Measurements from ENCODE around the gene AHCYL2. TPM values are rescaled to one million over a fixed set of nuclear protein-coding genes. Genes with fewer than 3 reads are reported as not detected.

Gene AHCYL2
- total and polyA plus RNA-seq, 2 of the 8 experiments (the other 6 are each of a cell fraction or from before 2014, with no cell fraction given) = 20.7 to 25.4 TPM

DNA sequence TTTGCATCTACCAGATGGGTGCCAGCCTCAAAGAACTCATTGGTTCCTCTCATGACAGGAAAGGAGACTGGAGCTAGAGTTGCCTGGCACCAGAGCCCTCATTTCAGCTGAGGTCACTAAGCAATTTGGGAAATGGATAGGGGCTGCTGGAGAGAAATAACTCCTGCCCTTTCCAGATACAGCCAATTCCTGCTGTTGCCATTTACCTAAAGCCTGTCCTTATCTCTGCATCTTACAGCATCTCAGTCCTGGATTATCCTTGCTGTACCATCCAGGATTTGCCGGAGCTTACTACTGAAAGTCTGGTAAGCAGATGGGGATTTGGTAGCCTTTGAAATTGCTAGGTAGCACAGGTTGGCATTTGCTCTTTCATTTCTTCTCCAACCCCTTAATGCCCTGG is 245.6 kb downstream of the AHCYL2 start:
- no peaks in the 10 kb centered on the region for H3K9me3 ChIP-seq (ENCODE audit: insufficient read depth in 2 of 2, low read depth in 1 of 2, low read length in 1 of 2)
- H3K18ac ChIP-seq (ENCODE audit: extremely low read depth, low read length) = no peak overlapping the region
- no peaks in the 10 kb centered on the region for H4K20me1 ChIP-seq (replicated peaks in 1 of 2; ENCODE audit: control insufficient read depth in 1 of 2, insufficient read depth in 2 of 2, low read length in 2 of 2)
- no peak overlapping the region for H2AK5ac ChIP-seq (ENCODE audit: low read depth, low read length)
- POLR2A ChIA-PET (ENCODE audit: partially characterized antibody) = interaction anchor here (1.1 kb wide), 1 partner anchor 130 kb away, joined by 3 read pairs; no protein-coding TSS in a partner anchor
- H3K4me2 ChIP-seq (ENCODE audit: insufficient read depth in 1 of 2, low read depth in 2 of 2, low read length in 2 of 2) = peak overlapping the region in 1 of 2 experiments; percentile 44; a peak in 1 of 4 replicates
- no peak for TF ChIP-seq ZNF274 (IDR thresholded peaks at IDR 0.05; ENCODE audit: borderline replicate concordance, extremely low read depth, low read length)
- no peak for TF ChIP-seq ASH2L (IDR thresholded peaks at IDR 0.05; ENCODE audit: low read length)
- TF ChIP-seq, protein P1, sequence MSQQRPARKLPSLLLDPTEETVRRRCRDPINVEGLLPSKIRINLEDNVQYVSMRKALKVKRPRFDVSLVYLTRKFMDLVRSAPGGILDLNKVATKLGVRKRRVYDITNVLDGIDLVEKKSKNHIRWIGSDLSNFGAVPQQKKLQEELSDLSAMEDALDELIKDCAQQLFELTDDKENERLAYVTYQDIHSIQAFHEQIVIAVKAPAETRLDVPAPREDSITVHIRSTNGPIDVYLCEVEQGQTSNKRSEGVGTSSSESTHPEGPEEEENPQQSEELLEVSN (IDR thresholded peaks at IDR 0.05) = no peak
- no peak for TF ChIP-seq EZH2 (IDR thresholded peaks at IDR 0.05; ENCODE audit: low read depth, low read length, severe bottlenecking)
- no peak for TF ChIP-seq SRF (IDR thresholded peaks at IDR 0.05; ENCODE audit: low read depth, low read length)
- H4K5ac ChIP-seq (ENCODE audit: insufficient read length, low read depth, low read length) = no peak overlapping the region
- no peak overlapping the region for H2BK5ac ChIP-seq (ENCODE audit: low read depth, low read length)
- DNase-seq (ENCODE audit: low read depth in 1 of 2, low spot score in 2 of 2) (no peak), FAIRE-seq (no peak)
- no peak overlapping the region for H3K56ac ChIP-seq (replicated peaks; ENCODE audit: insufficient read length, low read depth, low read length)
- H2BK12ac ChIP-seq (ENCODE audit: low read depth, low read length) = no peak overlapping the region
- no peaks in the 10 kb centered on the region for H3K23me2 ChIP-seq (ENCODE audit: low read depth, low read length)
- 89% methylated on average over 1 of the region's 1 CpG; no CpG with 5 or more reads in 1 of the 2 experiments for WGBS, 2 experiments (ENCODE audit: extremely low coverage in 1 of 2, insufficient coverage in 1 of 2, insufficient read length in 1 of 2, insufficient replicate concordance in 2 of 2, low coverage in 1 of 2, low lambda C conversion rate in 2 of 2, missing lambda C conversion rate in 1 of 2)
- H3K4ac ChIP-seq (replicated peaks; ENCODE audit: insufficient read length, low read depth, low read length) = no peak overlapping the region
- no peak overlapping the region for H2AFZ ChIP-seq (ENCODE audit: low read length)
- H3K14ac ChIP-seq (ENCODE audit: insufficient read length) = no peak overlapping the region
- H3K4me3 ChIP-seq (ENCODE audit: extremely low read depth in 1 of 4, insufficient read depth in 2 of 4, low read depth in 3 of 4, low read length in 4 of 4) = no peak overlapping the region
- no peak overlapping the region for H4K8ac ChIP-seq (ENCODE audit: extremely low read depth, insufficient read depth, low read length)
- no peak overlapping the region for H3K23ac ChIP-seq (ENCODE audit: insufficient read length)
- CTCF ChIA-PET (ENCODE audit: partially characterized antibody) = interaction anchor here (0.8 to 7.8 kb wide), 22 partner anchors 9 to 540 kb away, joined by 3 to 87 read pairs (median 6); partner anchors contain the start of gene STRIP2
- H4K91ac ChIP-seq (replicated peaks; ENCODE audit: insufficient read length, low read length) = no peak overlapping the region
- H3K27ac ChIP-seq (ENCODE audit: low read depth, low read length) = no peak overlapping the region
- no peaks in the 10 kb centered on the region for H3K79me1 ChIP-seq (ENCODE audit: low read depth, low read length)
- peaks cover 0 to 23% (median 6%) of the 10 kb centered on the region in 4 experiments; a peak in 5 of 8 replicates for H3K36me3 ChIP-seq (ENCODE audit: control insufficient read depth in 2 of 4, insufficient read depth in 4 of 4, low read length in 3 of 4)
- 0 out of 7 replicates have a peak overlapping the region, but pooled peaks of 1 of the 4 experiments have one; percentile 16 for H3K9ac ChIP-seq (replicated peaks in 1 of 4; ENCODE audit: extremely low read depth in 1 of 4, low read depth in 3 of 4, low read length in 3 of 4)
- no peaks in the 10 kb centered on the region for H3K79me2 ChIP-seq (ENCODE audit: control insufficient read depth in 1 of 2, insufficient read depth in 2 of 2, low read length in 2 of 2)
- H3K27me3 ChIP-seq (replicated peaks in 1 of 4; ENCODE audit: control insufficient read depth in 3 of 4, extremely low read depth in 1 of 4, insufficient read depth in 3 of 4, low read length in 3 of 4) = no peaks in the 10 kb centered on the region
- H3K4me1 ChIP-seq (replicated peaks in 1 of 4; ENCODE audit: control insufficient read depth in 3 of 4, insufficient read depth in 4 of 4, low read length in 3 of 4) = peaks cover 0 to 8% (median 6%) of the 10 kb centered on the region in 4 experiments; a peak in 4 of 7 replicates
- no peak overlapping the region for H2BK20ac ChIP-seq (ENCODE audit: low read length)
- no peak overlapping the region for H2BK15ac ChIP-seq (ENCODE audit: low read length)
- no peak overlapping the region for H2BK120ac ChIP-seq (replicated peaks; ENCODE audit: low read depth, low read length)
